H1 (cell line): ENCODE measurements around the gene LDLRAD4. TPM values are rescaled to one million over a fixed set of nuclear protein-coding genes. Genes with fewer than 3 reads are reported as not detected.

Experiments used
- CTCF ChIA-PET: fragments of 300-600 bp; sonication (Branson Sonifier 250); formaldehyde crosslinking; loops from one replicate; lab custom pipeline; 2021; ENCODE audit not compliant: partially characterized antibody; lab: Charles Lee
- POLR2A ChIA-PET: fragments of 300-600 bp; sonication (Branson Sonifier 250); formaldehyde crosslinking; loops from one replicate; lab custom pipeline; 2021; ENCODE audit warnings: inconsistent platforms; ENCODE audit not compliant: partially characterized antibody; lab: Charles Lee
- DNase-seq, 2 experiments: peaks; one replicate each; pipeline versions ENCODE4 v3.0.0 to v3.0.0-alpha.2; 2010 to 2022; ENCODE audit warnings: low spot score in 2 of 2, low read depth in 1 of 2, mixed read lengths in 1 of 2
- FAIRE-seq: peaks from 2 replicates; lab custom pipeline; 2011; peaks lifted over from hg19 to GRCh38; lab: Jason Lieb, UNC
- H2AFZ ChIP-seq: 2 replicates; pipeline ENCODE4 v1.8.1; 2012; ENCODE audit warnings: low read length, inconsistent platforms
- H2AK5ac ChIP-seq: 2 replicates; pipeline ENCODE4 v1.6.1; 2013; ENCODE audit warnings: low read depth, low read length
- H2BK120ac ChIP-seq: replicated peaks from 2 replicates; pipeline ENCODE3; 2013; ENCODE audit warnings: low read depth, low read length, inconsistent platforms
- H2BK12ac ChIP-seq: 2 replicates; pipeline ENCODE4 v1.6.1; 2013; ENCODE audit warnings: low read depth, low read length
- H2BK15ac ChIP-seq: 2 replicates; pipeline ENCODE4 v1.6.1; 2013; ENCODE audit warnings: low read length
- H2BK20ac ChIP-seq: 2 replicates; pipeline ENCODE4 v1.6.1; 2013; ENCODE audit warnings: low read length
- H2BK5ac ChIP-seq: 2 replicates; pipeline ENCODE4 v1.6.1; 2013; ENCODE audit warnings: low read depth, low read length
- H3K14ac ChIP-seq: 2 replicates; pipeline ENCODE4 v1.6.1; 2013; ENCODE audit warnings: inconsistent platforms; ENCODE audit not compliant: insufficient read length
- H3K18ac ChIP-seq: 2 replicates; pipeline ENCODE4 v1.6.1; 2013; ENCODE audit warnings: low read length; ENCODE audit errors: extremely low read depth
- H3K23ac ChIP-seq: 2 replicates; pipeline ENCODE4 v1.6.1; 2013; ENCODE audit warnings: inconsistent platforms; ENCODE audit not compliant: insufficient read length
- H3K23me2 ChIP-seq: 2 replicates; pipeline ENCODE4 v1.6.1; 2013; ENCODE audit warnings: low read depth, low read length
- H3K27ac ChIP-seq: 2 replicates; pipeline ENCODE4 v1.6.1; 2011; ENCODE audit warnings: low read depth, low read length, inconsistent platforms
- H3K27me3 ChIP-seq, 4 experiments: replicated peaks in 1 of 4; 1 replicate in 1 of 4; 2 replicates in 3 of 4; pipeline versions ENCODE4 v1.6.1 to v1.8.1; 2011 to 2013; ENCODE audit warnings: low read length in 3 of 4, mild to moderate bottlenecking in 3 of 4, inconsistent platforms in 2 of 4, mixed read lengths in 2 of 4, moderate library complexity in 1 of 4; ENCODE audit not compliant: control insufficient read depth in 3 of 4, insufficient read depth in 3 of 4; ENCODE audit errors: extremely low read depth in 1 of 4
- H3K36me3 ChIP-seq, 4 experiments: 2 replicates each; pipeline versions ENCODE4 v1.6.1 to v1.8.1; 2011 to 2013; ENCODE audit warnings: mild to moderate bottlenecking in 4 of 4, low read length in 3 of 4, moderate library complexity in 2 of 4, control low read depth in 1 of 4, inconsistent platforms in 1 of 4; ENCODE audit not compliant: insufficient read depth in 4 of 4, control insufficient read depth in 2 of 4
- H3K4ac ChIP-seq: replicated peaks from 2 replicates; pipeline ENCODE3; 2013; ENCODE audit warnings: low read length, low read depth, mixed read lengths, inconsistent platforms; ENCODE audit not compliant: insufficient read length
- H3K4me1 ChIP-seq, 4 experiments: replicated peaks in 1 of 4; 1 replicate in 1 of 4; 2 replicates in 3 of 4; pipeline versions ENCODE4 v1.6.1 to v1.8.1; 2011 to 2013; ENCODE audit warnings: low read length in 3 of 4, inconsistent platforms in 2 of 4, mixed read lengths in 1 of 4; ENCODE audit not compliant: insufficient read depth in 4 of 4, control insufficient read depth in 3 of 4
- H3K4me2 ChIP-seq, 2 experiments: 2 replicates each; pipeline versions ENCODE4 v1.6.1 to v1.8.1; 2011 to 2013; ENCODE audit warnings: low read depth in 2 of 2, low read length in 2 of 2, control low read depth in 1 of 2, inconsistent platforms in 1 of 2, mild to moderate bottlenecking in 1 of 2; ENCODE audit not compliant: insufficient read depth in 1 of 2
- H3K4me3 ChIP-seq, 4 experiments: fragments of 200-600, 300-600 bp in 1 of 4; sonication (generic), shearing (Covaris generic), sonication (Bioruptor Twin) in 1 of 4; 2 replicates each; pipeline versions ENCODE4 v1.5.1 to v1.8.1; 2011 to 2016; ENCODE audit warnings: low read length in 4 of 4, low read depth in 3 of 4, control low read depth in 2 of 4, inconsistent platforms in 2 of 4, mild to moderate bottlenecking in 2 of 4, mixed read lengths in 1 of 4, moderate library complexity in 1 of 4; ENCODE audit not compliant: insufficient read depth in 2 of 4; ENCODE audit errors: extremely low read depth in 1 of 4
- H3K56ac ChIP-seq: replicated peaks from 2 replicates; pipeline ENCODE3; 2013; ENCODE audit warnings: low read depth, mild to moderate bottlenecking, mixed read lengths, low read length, inconsistent platforms; ENCODE audit not compliant: insufficient read length
- H3K79me1 ChIP-seq: 2 replicates; pipeline ENCODE4 v1.6.1; 2013; ENCODE audit warnings: low read depth, low read length, control low read depth
- H3K79me2 ChIP-seq, 2 experiments: 2 replicates each; pipeline versions ENCODE4 v1.6.1 to v1.8.1; 2012 to 2013; ENCODE audit warnings: low read length in 2 of 2, mild to moderate bottlenecking in 2 of 2, inconsistent platforms in 1 of 2; ENCODE audit not compliant: insufficient read depth in 2 of 2, control insufficient read depth in 1 of 2
- H3K9ac ChIP-seq, 4 experiments: replicated peaks in 1 of 4; 1 replicate in 1 of 4; 2 replicates in 3 of 4; pipeline versions ENCODE4 v1.6.1 to v1.8.1; 2011 to 2013; ENCODE audit warnings: low read depth in 3 of 4, low read length in 3 of 4, control low read depth in 2 of 4, mild to moderate bottlenecking in 2 of 4, moderate library complexity in 2 of 4, inconsistent platforms in 1 of 4; ENCODE audit errors: extremely low read depth in 1 of 4
- H3K9me3 ChIP-seq, 2 experiments: 2 replicates each; pipeline versions ENCODE4 v1.6.1 to v1.8.1; 2012 to 2013; ENCODE audit warnings: mild to moderate bottlenecking in 2 of 2, moderate library complexity in 2 of 2, control low read depth in 1 of 2, inconsistent platforms in 1 of 2, low read depth in 1 of 2, low read length in 1 of 2, mixed read lengths in 1 of 2; ENCODE audit not compliant: insufficient read depth in 2 of 2
- H4K20me1 ChIP-seq, 2 experiments: replicated peaks in 1 of 2; 2 replicates each; pipeline versions ENCODE3 to v1.8.1; 2011 to 2013; ENCODE audit warnings: inconsistent platforms in 2 of 2, low read length in 2 of 2, mild to moderate bottlenecking in 1 of 2; ENCODE audit not compliant: insufficient read depth in 2 of 2, control insufficient read depth in 1 of 2
- H4K5ac ChIP-seq: 2 replicates; pipeline ENCODE4 v1.6.1; 2013; ENCODE audit warnings: low read length, low read depth, mixed read lengths, inconsistent platforms; ENCODE audit not compliant: insufficient read length
- H4K8ac ChIP-seq: 2 replicates; pipeline ENCODE4 v1.8.0; 2013; ENCODE audit warnings: mild to moderate bottlenecking, moderate library complexity, low read length, inconsistent platforms; ENCODE audit not compliant: insufficient read depth; ENCODE audit errors: extremely low read depth
- H4K91ac ChIP-seq: replicated peaks from 2 replicates; pipeline ENCODE3; 2013; ENCODE audit warnings: low read length, mixed read lengths, inconsistent platforms; ENCODE audit not compliant: insufficient read length
- TCF12 ChIP-seq: IDR thresholded peaks from 2 replicates; pipeline ENCODE4 v1.6.1; 2011; ENCODE audit warnings: low read depth, mild to moderate bottlenecking, low read length
- WGBS, 2 experiments: shearing (Covaris generic) in 1 of 2; methylation state at CpG; one replicate each; pipeline versions ENCODE4 v1.1.6 to v1.1.7; 2013 to 2015; ENCODE audit warnings: low lambda C conversion rate in 2 of 2, mixed read lengths in 2 of 2, inconsistent platforms in 1 of 2, low coverage in 1 of 2, missing lambda C conversion rate in 1 of 2; ENCODE audit not compliant: insufficient replicate concordance in 2 of 2, insufficient coverage in 1 of 2, insufficient read length in 1 of 2; ENCODE audit errors: extremely low coverage in 1 of 2, missing lambda C conversion rate in 1 of 2; 5-methylcytosine and 5-hydroxymethylcytosine counted together
- polyA plus RNA-seq, 7 experiments: library from polyadenylated mRNA; depleted of rRNA in 3 of 7; stranded (reverse) in 5 of 7; unstranded in 2 of 7; fragments of >200 nt in 5 of 7; fragments of 200-250 nt in 2 of 7; gene quantifications; 1 replicate in 5 of 7; 2 replicates in 1 of 7; 4 replicates in 1 of 7; pipeline versions ENCODE4 v1.2.1 to v1.2.3, GENCODE V29; 2011 to 2013; ENCODE audit warnings: missing spikeins in 2 of 7, mixed read lengths in 2 of 7
- total RNA-seq: library from RNA; stranded (reverse); fragmentation: NEBNext Ultra II Directional; extraction: Animal tissue kit (Norgen Biotek cat#: 25700); gene quantifications from 2 replicates; pipeline ENCODE4 v1.2.1, GENCODE V29; 2021

LDLRAD4 gene
- total and polyA plus RNA-seq, 2 of the 8 experiments (the other 6 are each of a cell fraction or from before 2014, with no cell fraction given), result 0.77 to 1.4 TPM

DNA sequence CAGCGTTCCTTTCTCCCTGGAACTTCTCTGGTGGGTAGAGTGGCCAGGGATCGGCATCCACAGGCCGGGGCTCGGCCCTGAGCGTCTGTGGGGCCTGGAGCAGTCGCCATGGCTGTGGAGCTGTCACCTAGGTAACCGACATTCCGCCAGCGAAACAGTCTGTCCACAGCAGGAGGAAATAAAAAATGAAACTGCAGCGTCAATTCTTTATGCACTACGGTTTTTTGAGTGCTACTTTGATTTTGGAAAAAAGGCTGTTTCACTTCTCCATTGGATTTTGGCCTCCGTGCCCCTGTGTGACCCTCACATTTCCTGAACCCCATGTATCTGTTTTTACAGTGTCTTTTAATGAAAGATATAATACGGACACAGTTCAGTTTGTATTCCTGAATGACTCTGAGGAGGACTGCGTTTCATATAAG, 163.4 kb downstream of the LDLRAD4 start:
- Histone ChIP-seq H2AK5ac (no peak overlapping the region), H3K79me1 (no peaks in the 10 kb centered on the region), H2BK120ac (no peak overlapping the region), H2BK5ac (no peak overlapping the region), H4K8ac (no peak overlapping the region), H3K4me2 (no peak overlapping the region), H3K4ac (no peak overlapping the region), H3K79me2 (no peaks in the 10 kb centered on the region), H3K4me1 (no peaks in the 10 kb centered on the region; a peak in 3 of 7 replicates), H3K56ac (no peak overlapping the region), H2BK20ac (no peak overlapping the region), H3K4me3 (no peak overlapping the region), H4K91ac (no peak overlapping the region), H3K14ac (no peak overlapping the region), H2BK15ac (no peak overlapping the region), H3K23me2 (no peaks in the 10 kb centered on the region; the same call in 1 of the 2 replicates), H2AFZ (no peak overlapping the region), H4K5ac (no peak overlapping the region), H3K18ac (no peak overlapping the region), H3K27ac (no peak overlapping the region), H3K27me3 (no peaks in the 10 kb centered on the region), H3K36me3 (no peaks in the 10 kb centered on the region)
- no peak for FAIRE-seq
- ChIA-PET CTCF (interaction anchor here (1.0 kb wide), 1 partner anchor 22 kb away, joined by 3 read pairs; no protein-coding TSS in a partner anchor), POLR2A (no interaction called here)
- 91% methylated on average over 12 of the region's 14 CpGs; no CpG with 5 or more reads in 1 of the 2 experiments for WGBS, 2 experiments
- no peak for DNase-seq
- TF ChIP-seq TCF12, result no peak
- TF ChIP-seq, all 59 proteins: peak for 0
- Histone ChIP-seq H4K20me1 (no peaks in the 10 kb centered on the region), H2BK12ac (no peak overlapping the region), H3K9ac (no peak overlapping the region), H3K9me3 (no peaks in the 10 kb centered on the region), H3K23ac (no peak overlapping the region)
